ENCODE results near the gene CLOCK. TPM values are rescaled to one million over a fixed set of nuclear protein-coding genes. Genes with fewer than 3 reads are reported as not detected.

CLOCK gene
- total RNA-seq, 3 donors from 2014 or later, result 29.8 to 32.2 (median 30.2) TPM

DNA sequence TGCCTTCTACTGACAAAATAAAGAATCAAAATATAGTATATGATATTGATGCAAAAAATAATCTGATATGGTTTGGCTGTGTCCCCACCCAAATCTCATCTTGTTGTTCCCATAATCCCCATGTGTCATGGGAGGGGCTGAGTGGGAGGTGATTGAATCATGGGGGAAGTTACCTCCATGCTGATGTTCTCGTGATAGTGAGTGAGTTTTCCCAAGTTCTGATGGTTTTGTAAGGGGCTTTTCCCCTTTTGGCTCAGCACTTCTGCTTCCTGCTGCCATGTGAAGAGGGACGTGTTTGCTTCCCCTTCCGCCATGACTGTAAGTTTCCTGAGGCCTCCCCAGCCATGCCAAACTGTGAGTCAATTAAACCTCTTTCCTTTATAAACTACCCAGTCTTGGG, 80.7 kb downstream of the CLOCK start:
- intact Hi-C loops (cut with DNase I; ENCODE audit: low total_unique reads), result no loop called here
- Histone ChIP-seq H3K9me3 (no peaks in the 10 kb centered on the region), H3K4me3 (no peak overlapping the region), H3K27me3 (no peaks in the 10 kb centered on the region), H3K36me3 (no peaks in the 10 kb centered on the region), H3K27ac (no peak overlapping the region), H3K4me1 (no peaks in the 10 kb centered on the region)
- no peak for TF ChIP-seq POLR2A (IDR thresholded peaks at IDR 0.05)
- TF ChIP-seq POLR2AphosphoS5 (IDR thresholded peaks at IDR 0.05), result no peak
- no peak for TF ChIP-seq CTCF (IDR thresholded peaks at IDR 0.05)
- no peak for DNase-seq (ENCODE audit: low spot score in 2 of 2)

GRCh38 chr4:55458611-55459010, 88.1 kb downstream of the CLOCK start:
- Histone ChIP-seq H3K4me1 (no peaks in the 10 kb centered on the region), H3K36me3 (no peaks in the 10 kb centered on the region), H3K4me3 (no peak overlapping the region), H3K9me3 (no peaks in the 10 kb centered on the region), H3K27me3 (no peaks in the 10 kb centered on the region), H3K27ac (no peak overlapping the region)
- TF ChIP-seq POLR2A (IDR thresholded peaks at IDR 0.05), result no peak
- no peak for TF ChIP-seq CTCF (IDR thresholded peaks at IDR 0.05)
- no peak for TF ChIP-seq POLR2AphosphoS5 (IDR thresholded peaks at IDR 0.05)
- no peak for DNase-seq (ENCODE audit: low spot score in 2 of 2)
- intact Hi-C loops (cut with DNase I; ENCODE audit: low total_unique reads), result no loop called here

GRCh38 chr4:55458164-55458563, 88.5 kb downstream of the CLOCK start:
- intact Hi-C loops (cut with DNase I; ENCODE audit: low total_unique reads), result no loop called here
- Histone ChIP-seq H3K4me1 (no peaks in the 10 kb centered on the region), H3K36me3 (no peaks in the 10 kb centered on the region), H3K9me3 (no peaks in the 10 kb centered on the region), H3K4me3 (no peak overlapping the region), H3K27ac (no peak overlapping the region), H3K27me3 (no peaks in the 10 kb centered on the region)
- DNase-seq (ENCODE audit: low spot score in 2 of 2), result no peak
- TF ChIP-seq POLR2AphosphoS5 (IDR thresholded peaks at IDR 0.05) (no peak), CTCF (IDR thresholded peaks at IDR 0.05) (no peak), POLR2A (IDR thresholded peaks at IDR 0.05) (no peak)

- Histone ChIP-seq H3K27me3 (no peaks in the 10 kb centered on the region), H3K4me1 (no peaks in the 10 kb centered on the region), H3K4me3 (no peak overlapping the region), H3K27ac (no peak overlapping the region), H3K36me3 (no peaks in the 10 kb centered on the region), H3K9me3 (no peaks in the 10 kb centered on the region)
- no peak for TF ChIP-seq POLR2A (IDR thresholded peaks at IDR 0.05)
- no peak for TF ChIP-seq CTCF (IDR thresholded peaks at IDR 0.05)
- TF ChIP-seq POLR2AphosphoS5 (IDR thresholded peaks at IDR 0.05), result no peak
- no peak for DNase-seq (ENCODE audit: low spot score in 2 of 2)
- intact Hi-C loops (cut with DNase I; ENCODE audit: low total_unique reads), result no loop called here
Observed at GRCh38 chr4:55450566-55450965, 96.1 kb downstream of the CLOCK start.

- Histone ChIP-seq H3K4me1 (no peaks in the 10 kb centered on the region), H3K4me3 (no peak overlapping the region), H3K27ac (no peak overlapping the region), H3K27me3 (no peaks in the 10 kb centered on the region), H3K36me3 (no peaks in the 10 kb centered on the region), H3K9me3 (no peaks in the 10 kb centered on the region)
- no peak for DNase-seq (ENCODE audit: low spot score in 2 of 2)
- no peak for TF ChIP-seq POLR2AphosphoS5 (IDR thresholded peaks at IDR 0.05)
- no peak for TF ChIP-seq POLR2A (IDR thresholded peaks at IDR 0.05)
- TF ChIP-seq CTCF (IDR thresholded peaks at IDR 0.05), result no peak
- intact Hi-C loops (cut with DNase I; ENCODE audit: low total_unique reads), result no loop called here
Observed at GRCh38 chr4:55447831-55448230, 98.9 kb downstream of the CLOCK start.
